ENCODE results near the gene MB. TPM values are rescaled to one million over a fixed set of nuclear protein-coding genes. Genes with fewer than 3 reads are reported as not detected.

MB gene
- total and polyA plus RNA-seq, 4 donors = 2.8 to 24.7 TPM; not detected in 2

DNA sequence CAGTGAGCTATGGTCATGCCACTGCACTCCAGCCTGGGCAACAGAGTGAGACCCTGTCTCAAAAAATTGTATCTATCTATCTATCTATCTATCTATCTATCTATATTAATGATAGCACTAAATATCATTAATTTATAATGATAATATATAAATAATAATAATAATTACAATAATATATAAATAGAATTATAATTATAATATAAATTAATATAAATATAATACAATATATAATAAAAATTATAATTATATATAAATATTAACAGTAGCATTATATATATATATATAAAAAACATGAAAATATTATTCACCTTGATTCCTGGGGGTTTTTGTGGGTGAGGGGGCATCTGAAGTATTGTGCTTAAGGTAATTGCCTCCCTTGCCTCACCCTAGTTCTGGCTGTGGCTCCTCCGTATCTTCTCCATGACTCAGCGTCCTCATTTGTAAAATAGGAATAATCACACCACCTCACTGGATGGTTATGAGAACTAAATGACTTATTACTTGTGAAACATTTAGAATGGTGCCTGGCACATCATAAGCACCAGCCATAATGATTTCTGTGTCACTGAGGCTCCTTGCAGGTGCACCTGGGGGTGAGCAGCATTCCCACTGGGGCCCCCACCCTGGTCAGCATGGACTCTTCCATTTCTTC, 57.6 kb downstream of the MB start:
- no peak for DNase-seq
- H3K27me3 ChIP-seq (ENCODE audit: control insufficient read depth in 1 of 2, insufficient read depth in 2 of 2, low read length in 1 of 2) = no peaks in the 10 kb centered on the region
- no peak overlapping the region for H3K27ac ChIP-seq (ENCODE audit: low read depth in 1 of 2, low read length in 2 of 2)

GRCh38 chr22:35558719-35559118, 58.4 kb downstream of the MB start:
- ATAC-seq (ENCODE audit: low FRiP score) = no peak
- Histone ChIP-seq H3K27me3 (ENCODE audit: control insufficient read depth in 1 of 2, insufficient read depth in 2 of 2, low read length in 1 of 2) (no peaks in the 10 kb centered on the region), H3K9me3 (ENCODE audit: control insufficient read depth, low read length) (no peaks in the 10 kb centered on the region), H3K36me3 (ENCODE audit: control insufficient read depth in 1 of 2, insufficient read depth in 2 of 2, low read length in 1 of 2) (no peaks in the 10 kb centered on the region), H3K4me1 (ENCODE audit: control insufficient read depth in 1 of 2, insufficient read depth in 2 of 2, low read length in 2 of 2) (no peaks in the 10 kb centered on the region), H3K27ac (ENCODE audit: low read depth in 1 of 2, low read length in 2 of 2) (no peak overlapping the region), H3K4me3 (ENCODE audit: low read length in 2 of 2) (no peak overlapping the region)
- intact Hi-C loops (cut with DNase I) = no loop called here
- no peak for DNase-seq
- WGBS, 2 donors = 86 to 89% methylated on average over 3 of the region's 3 CpGs

More for the DNA sequence above, 57.6 kb downstream of the MB start:
- intact Hi-C loops (cut with DNase I) = no loop called here
- H3K9me3 ChIP-seq (ENCODE audit: control insufficient read depth, low read length) = no peaks in the 10 kb centered on the region
- no peak for ATAC-seq (ENCODE audit: low FRiP score)
- WGBS, 2 donors = 82 to 100% methylated on average over 2 of the region's 2 CpGs
- no peaks in the 10 kb centered on the region for H3K36me3 ChIP-seq (ENCODE audit: control insufficient read depth in 1 of 2, insufficient read depth in 2 of 2, low read length in 1 of 2)
- H3K4me3 ChIP-seq (ENCODE audit: low read length in 2 of 2) = no peak overlapping the region
- H3K4me1 ChIP-seq (ENCODE audit: control insufficient read depth in 1 of 2, insufficient read depth in 2 of 2, low read length in 2 of 2) = no peaks in the 10 kb centered on the region

DNA sequence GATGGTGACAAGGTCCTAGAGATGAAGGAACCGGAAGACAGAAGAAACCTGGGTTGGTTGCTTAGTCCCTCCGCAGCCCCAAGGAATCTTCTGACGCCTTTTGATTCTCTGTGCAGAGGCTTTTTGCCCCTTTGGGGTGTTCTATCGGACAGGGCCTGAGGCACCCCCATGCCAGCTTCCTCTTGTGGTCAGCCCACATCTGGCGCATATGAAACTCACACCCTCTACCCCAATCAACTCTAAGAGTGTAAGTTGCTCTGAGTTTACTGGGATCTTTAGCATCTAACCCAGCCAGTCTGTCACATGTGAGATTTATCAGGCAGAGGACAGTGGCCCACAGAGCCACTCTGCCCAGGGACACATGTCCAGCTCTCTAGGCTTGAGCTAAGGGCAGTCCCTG, 59.1 kb downstream of the MB start:
- H3K9me3 ChIP-seq (ENCODE audit: control insufficient read depth, low read length) = no peaks in the 10 kb centered on the region
- intact Hi-C loops (cut with DNase I) = no loop called here
- H3K36me3 ChIP-seq (ENCODE audit: control insufficient read depth in 1 of 2, insufficient read depth in 2 of 2, low read length in 1 of 2) = no peaks in the 10 kb centered on the region
- H3K27ac ChIP-seq (ENCODE audit: low read depth in 1 of 2, low read length in 2 of 2) = no peak overlapping the region
- 90 to 91% methylated on average over 5 of the region's 5 CpGs for WGBS, 2 donors
- DNase-seq = peak in 1 of 2 donors; percentile 4
- no peak overlapping the region for H3K4me3 ChIP-seq (ENCODE audit: low read length in 2 of 2)
- no peaks in the 10 kb centered on the region for H3K4me1 ChIP-seq (ENCODE audit: control insufficient read depth in 1 of 2, insufficient read depth in 2 of 2, low read length in 2 of 2)
- ATAC-seq (ENCODE audit: low FRiP score) = no peak
- H3K27me3 ChIP-seq (ENCODE audit: control insufficient read depth in 1 of 2, insufficient read depth in 2 of 2, low read length in 1 of 2) = no peaks in the 10 kb centered on the region

Other genes with a start within 250 kb of the MB start
- 10 to 100 TPM; 29.1 to 53.6 TPM for gene HMOX1, start 236.2 kb downstream of the MB start, total RNA-seq
- gene HMOX1, start 236.2 kb downstream of the MB start, polyA plus RNA-seq = 10 to 100 TPM in 1 of 2 donors, 1 to 10 TPM in 1; 9.6 to 34.6 TPM
- gene MCM5, start 217.2 kb downstream of the MB start, total RNA-seq = 10 to 100 TPM; 18.1 to 21.7 TPM
- 10 to 100 TPM in 1 of 2 donors, 1 to 10 TPM in 1; 4.0 to 24.8 TPM for gene MCM5, start 217.2 kb downstream of the MB start, polyA plus RNA-seq
- gene RASD2, start 76.5 kb downstream of the MB start, total RNA-seq = 10 to 100 TPM; 12.2 to 29.8 TPM
- 1 to 10 TPM in 1 of 2 donors, under 1 TPM in 1; 0.77 to 3.5 TPM for gene RASD2, start 76.5 kb downstream of the MB start, polyA plus RNA-seq
- 10 to 100 TPM; 12.4 to 19.0 TPM for gene APOL6, start 31.1 kb upstream of the MB start, total RNA-seq
- gene APOL6, start 31.1 kb upstream of the MB start, polyA plus RNA-seq = 1 to 10 TPM; 5.0 to 8.4 TPM
- not detected for gene APOL5, start 100.5 kb upstream of the MB start, total RNA-seq
- not detected for gene APOL5, start 100.5 kb upstream of the MB start, polyA plus RNA-seq